Regular cardiac myocyte (primary cell): ENCODE measurements around the gene ACO1. TPM values are rescaled to one million over a fixed set of nuclear protein-coding genes. Genes with fewer than 3 reads are reported as not detected.

Experiments
- total RNA-seq: library from RNA; depleted of rRNA; stranded (reverse); fragments of >200 nt; gene quantifications from 2 replicates; pipeline ENCODE4 v1.2.3, GENCODE V29; 2014

ACO1 gene
- total RNA-seq = 61.7 and 107 TPM in 2 replicates

DNA sequence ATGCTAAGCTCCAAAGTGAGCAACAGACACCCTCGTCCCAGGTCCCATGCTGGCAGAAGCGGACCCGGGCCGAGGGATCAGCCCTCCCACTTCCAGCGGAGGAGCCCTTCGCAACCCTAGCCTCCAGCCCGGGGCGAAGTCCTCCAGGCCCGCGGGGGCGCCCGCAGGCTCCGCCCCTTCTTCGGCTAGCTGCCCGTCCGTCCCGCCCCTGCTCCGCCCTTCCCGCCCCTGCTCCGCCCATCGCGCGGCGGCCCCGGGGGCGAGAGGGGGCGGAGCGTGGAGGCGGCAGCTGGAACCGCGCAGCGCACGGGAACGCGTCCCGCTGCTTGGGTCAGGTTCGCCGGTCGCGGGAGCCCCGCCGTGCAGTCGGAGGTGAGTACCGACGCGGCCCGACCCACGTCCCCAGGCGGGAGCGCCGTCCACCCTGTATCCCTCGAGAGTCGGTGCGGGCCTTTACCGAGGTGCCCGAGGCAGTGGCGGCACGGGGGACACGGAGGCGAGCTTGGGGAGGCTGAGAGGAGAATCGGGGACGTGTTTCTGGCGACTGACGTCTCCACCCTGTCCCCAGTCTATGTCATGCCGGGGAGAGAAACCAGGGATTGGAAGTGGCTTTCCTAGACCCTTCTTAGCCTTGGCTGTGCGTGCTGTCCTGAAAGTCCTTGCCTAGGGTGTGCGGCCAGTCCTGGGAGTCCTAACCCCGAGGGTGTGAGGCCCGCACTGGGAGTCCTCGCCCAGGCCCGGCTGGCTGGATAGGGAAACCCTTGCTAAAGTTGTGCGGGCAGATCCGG is at the start of gene ACO1:
ACO1 (plus strand) TSS at position 280 of the 788 bp plus-strand sequence. CDS start 20,864 bp downstream, outside the sequence.

Other genes starting within 250 kb of the ACO1 start
- gene RIGI, start 141.6 kb downstream of the ACO1 start, total RNA-seq = 11.3 and 13.2 TPM in 2 replicates
- 2.5 and 7.0 TPM in 2 replicates for gene SMIM27, start 167.7 kb downstream of the ACO1 start, total RNA-seq
- gene TOPORS, start 167.9 kb downstream of the ACO1 start, total RNA-seq = 35.2 and 46.2 TPM in 2 replicates
- 42.6 and 55.6 TPM in 2 replicates for gene NDUFB6, start 188.5 kb downstream of the ACO1 start, total RNA-seq